IPS-15b (cell line): ENCODE results near the gene PARD3.

ENCODE experiments used
- H3K27me3 ChIP-seq: one replicate; pipeline ENCODE4 v1.6.1; 2013; ENCODE audit warnings: low read length; ENCODE audit not compliant: control insufficient read depth, insufficient read depth
- H3K36me3 ChIP-seq: one replicate; pipeline ENCODE4 v1.6.1; 2013; ENCODE audit warnings: low read length; ENCODE audit not compliant: control insufficient read depth, insufficient read depth
- H3K4me1 ChIP-seq: one replicate; pipeline ENCODE4 v1.6.1; 2013; ENCODE audit warnings: mild to moderate bottlenecking, low read length; ENCODE audit not compliant: control insufficient read depth, insufficient read depth
- H3K4me3 ChIP-seq: one replicate; pipeline ENCODE4 v1.5.1; 2013; ENCODE audit warnings: low read depth, low read length
- H3K9ac ChIP-seq: one replicate; pipeline ENCODE4 v1.6.1; 2013; ENCODE audit warnings: low read depth, mild to moderate bottlenecking, low read length
- H3K9me3 ChIP-seq: one replicate; pipeline ENCODE4 v1.6.1; 2013; ENCODE audit warnings: mild to moderate bottlenecking, low read length; ENCODE audit not compliant: control insufficient read depth, insufficient read depth

The PARD3 gene

GRCh38 chr10:34184397-34184796, 630.7 kb downstream of the PARD3 start:
- Histone ChIP-seq H3K4me3 (no peak overlapping the region), H3K9ac (no peak overlapping the region), H3K36me3 (no peaks in the 10 kb centered on the region), H3K9me3 (no peaks in the 10 kb centered on the region), H3K4me1 (peaks cover 52% of the 10 kb centered on the region), H3K27me3 (no peaks in the 10 kb centered on the region)

DNA sequence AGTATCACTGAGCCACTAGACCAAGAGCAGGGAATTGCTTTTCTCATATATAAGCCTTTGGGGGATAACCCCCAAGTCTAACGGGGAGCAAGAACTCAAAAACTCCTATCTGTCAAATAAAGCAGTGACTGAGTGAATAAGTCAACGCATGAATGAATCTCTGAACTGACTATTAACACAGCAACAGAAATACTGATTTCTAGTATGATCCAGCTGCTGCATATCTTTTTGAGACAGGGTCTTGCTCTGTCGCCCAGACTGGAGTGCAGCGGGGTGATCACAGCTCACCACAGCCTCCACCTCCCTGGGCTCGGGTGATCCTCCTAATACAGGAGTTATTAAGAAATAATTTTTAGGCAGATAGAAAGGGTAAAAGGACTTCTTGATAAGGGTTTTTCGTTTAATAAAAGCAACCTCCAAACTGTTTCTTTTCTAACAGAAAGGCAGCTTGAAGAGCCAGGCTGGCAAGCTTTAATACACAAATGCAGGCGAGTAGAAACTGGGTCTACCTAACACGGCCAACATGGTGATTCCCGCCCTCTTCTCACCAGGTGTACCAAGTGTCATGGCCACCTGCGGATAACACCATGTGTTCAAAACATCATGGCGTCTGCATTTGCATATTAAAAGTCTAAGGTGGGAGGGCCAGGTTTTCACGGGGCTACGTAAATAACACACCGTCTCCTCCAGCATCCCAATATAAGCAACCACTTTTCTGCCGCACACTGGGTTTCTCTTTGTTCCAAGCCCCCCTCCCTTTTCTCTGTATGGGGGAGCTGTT, 631.9 kb downstream of the PARD3 start:
- H3K9ac ChIP-seq: no peak overlapping the region
- peak overlapping the region; percentile 10 for H3K4me3 ChIP-seq
- no peaks in the 10 kb centered on the region for H3K27me3 ChIP-seq
- H3K4me1 ChIP-seq: peaks cover 63% of the 10 kb centered on the region
- no peaks in the 10 kb centered on the region for H3K9me3 ChIP-seq
- H3K36me3 ChIP-seq: no peaks in the 10 kb centered on the region

DNA sequence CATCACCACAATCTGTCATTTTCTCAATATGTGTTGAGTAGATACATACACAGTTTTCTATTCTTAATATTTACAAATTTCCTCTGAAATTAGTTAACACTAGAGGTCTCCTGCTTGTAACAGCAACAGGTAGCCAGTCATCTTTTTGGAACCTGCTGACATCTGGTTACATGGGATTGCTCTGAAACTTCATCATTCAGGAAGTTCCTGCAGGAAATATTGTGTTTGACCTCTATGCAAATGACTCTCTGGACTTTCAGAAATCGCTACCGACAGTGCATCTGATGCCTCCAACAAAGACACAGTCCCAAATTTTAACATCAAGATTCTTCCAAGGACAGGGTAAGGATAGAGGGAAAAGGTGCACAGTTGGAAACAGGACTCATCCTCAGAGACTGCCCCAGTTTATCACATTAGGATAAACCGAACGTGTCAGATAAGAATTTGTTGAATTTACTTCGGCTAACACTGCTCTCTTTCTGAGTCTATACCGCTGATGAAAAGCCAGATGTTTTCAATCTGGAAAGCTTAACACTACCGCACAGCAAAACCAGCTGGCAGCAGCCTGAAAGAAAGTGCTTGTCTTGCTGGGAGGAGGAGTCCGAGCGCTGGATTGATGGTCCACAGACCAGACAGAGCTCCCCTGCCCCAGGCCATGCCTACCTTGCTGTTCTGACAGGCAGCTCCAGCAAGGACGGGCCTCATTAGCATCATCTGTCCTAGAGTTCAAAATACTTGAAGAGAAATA, 633.4 kb downstream of the PARD3 start:
- Histone ChIP-seq H3K9ac (no peak overlapping the region), H3K4me3 (no peak overlapping the region), H3K27me3 (no peaks in the 10 kb centered on the region), H3K9me3 (no peaks in the 10 kb centered on the region), H3K36me3 (no peaks in the 10 kb centered on the region), H3K4me1 (peaks cover 71% of the 10 kb centered on the region)

DNA sequence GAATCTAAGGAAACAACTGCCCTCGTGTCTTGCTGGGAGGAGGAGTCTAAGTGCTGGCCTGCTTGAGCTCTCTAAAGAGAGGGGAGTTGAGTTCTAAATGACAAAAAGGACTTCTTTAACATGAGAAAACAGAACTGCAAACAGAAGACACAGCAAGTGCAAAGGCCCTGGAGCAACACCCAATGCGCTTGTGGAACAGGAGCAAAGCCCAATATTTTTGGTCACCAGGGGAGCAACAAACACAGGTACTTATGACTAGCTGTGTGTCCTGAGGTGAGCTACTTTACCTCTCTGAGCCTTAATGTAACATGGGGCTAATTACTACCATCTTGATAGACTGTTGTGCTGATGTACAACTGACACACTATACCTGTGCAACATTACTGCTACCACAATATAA, 634.3 kb downstream of the PARD3 start:
- no peak overlapping the region for H3K9ac ChIP-seq

DNA sequence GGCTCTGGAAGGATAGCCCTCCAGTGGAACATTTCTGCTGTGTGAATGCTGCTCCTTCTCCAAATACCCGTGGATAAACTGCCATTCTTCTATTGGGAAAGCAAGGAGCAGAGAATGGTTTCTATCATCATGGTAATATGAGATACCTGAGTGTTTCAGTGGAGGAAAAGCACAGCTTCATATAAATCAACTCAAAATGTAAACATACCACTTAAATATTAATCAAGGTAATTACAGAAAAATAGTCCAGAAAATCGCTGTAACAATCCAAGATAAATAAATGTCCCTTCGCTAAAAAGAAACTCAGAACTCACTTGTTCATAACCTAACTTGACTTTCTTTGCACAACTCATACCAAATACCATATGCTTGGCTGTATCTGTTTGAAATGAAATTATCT, 635.8 kb downstream of the PARD3 start:
- peaks cover 60% of the 10 kb centered on the region for H3K4me1 ChIP-seq
- no peaks in the 10 kb centered on the region for H3K27me3 ChIP-seq
- H3K9me3 ChIP-seq: no peaks in the 10 kb centered on the region
- no peak overlapping the region for H3K9ac ChIP-seq
- no peaks in the 10 kb centered on the region for H3K36me3 ChIP-seq
- no peak overlapping the region for H3K4me3 ChIP-seq

More for the DNA sequence above, 634.3 kb downstream of the PARD3 start:
- no peaks in the 10 kb centered on the region for H3K9me3 ChIP-seq
- H3K36me3 ChIP-seq: no peaks in the 10 kb centered on the region
- peaks cover 70% of the 10 kb centered on the region for H3K4me1 ChIP-seq
- no peaks in the 10 kb centered on the region for H3K27me3 ChIP-seq
- no peak overlapping the region for H3K4me3 ChIP-seq

DNA sequence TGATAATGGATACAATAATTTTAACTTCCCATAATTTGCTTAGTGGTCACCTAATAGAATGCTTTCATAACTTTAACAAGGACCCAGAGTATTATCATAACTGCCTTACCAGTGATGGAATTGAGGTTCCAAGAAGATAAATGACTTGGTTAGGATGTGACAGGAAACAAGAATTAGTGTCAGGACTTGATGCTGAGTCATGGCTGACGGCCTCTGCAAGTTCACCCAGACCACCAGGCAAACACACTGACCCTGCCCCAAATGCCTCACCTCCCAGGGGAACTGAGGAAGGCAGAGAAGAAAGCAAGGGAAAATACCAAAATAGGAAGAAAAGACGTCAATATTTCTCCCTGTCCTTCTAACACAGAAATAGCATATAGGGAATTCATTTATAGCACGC, 636.3 kb downstream of the PARD3 start:
- Histone ChIP-seq H3K9me3 (no peaks in the 10 kb centered on the region), H3K4me1 (peaks cover 56% of the 10 kb centered on the region), H3K36me3 (no peaks in the 10 kb centered on the region), H3K9ac (no peak overlapping the region), H3K27me3 (no peaks in the 10 kb centered on the region), H3K4me3 (no peak overlapping the region)

GRCh38 chr10:34178196-34178595, 636.9 kb downstream of the PARD3 start:
- H3K9ac ChIP-seq: no peak overlapping the region
- no peak overlapping the region for H3K4me3 ChIP-seq
- no peaks in the 10 kb centered on the region for H3K27me3 ChIP-seq
- H3K9me3 ChIP-seq: no peaks in the 10 kb centered on the region
- H3K4me1 ChIP-seq: peaks cover 51% of the 10 kb centered on the region
- no peaks in the 10 kb centered on the region for H3K36me3 ChIP-seq

DNA sequence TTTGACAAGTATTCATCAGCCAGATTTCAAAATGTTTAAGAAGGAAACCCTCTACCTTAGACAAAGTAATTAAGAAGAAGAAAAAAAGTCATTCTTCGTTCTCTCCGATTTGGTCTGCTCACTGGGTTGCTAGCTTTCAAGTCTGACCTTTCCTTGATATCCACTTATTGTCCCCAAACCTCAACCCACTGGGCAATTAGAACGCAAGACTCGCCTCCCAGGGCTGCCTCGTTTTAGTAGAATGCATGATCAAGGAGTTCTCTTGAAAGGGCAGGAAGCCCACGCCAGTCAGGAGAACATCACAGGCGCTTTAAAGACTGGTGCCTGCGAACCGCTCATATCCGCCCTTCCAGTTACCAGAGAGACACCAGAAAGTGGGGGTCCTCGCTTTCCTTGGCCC, 637.7 kb downstream of the PARD3 start:
- Histone ChIP-seq H3K9ac (no peak overlapping the region), H3K27me3 (no peaks in the 10 kb centered on the region), H3K36me3 (no peaks in the 10 kb centered on the region), H3K9me3 (no peaks in the 10 kb centered on the region), H3K4me1 (peaks cover 50% of the 10 kb centered on the region), H3K4me3 (no peak overlapping the region)

- H3K4me3 ChIP-seq: no peak overlapping the region
- H3K4me1 ChIP-seq: peaks cover 41% of the 10 kb centered on the region
- no peak overlapping the region for H3K9ac ChIP-seq
- no peaks in the 10 kb centered on the region for H3K27me3 ChIP-seq
- no peaks in the 10 kb centered on the region for H3K9me3 ChIP-seq
- H3K36me3 ChIP-seq: no peaks in the 10 kb centered on the region
Observed at GRCh38 chr10:34176351-34176750, 638.7 kb downstream of the PARD3 start.

DNA sequence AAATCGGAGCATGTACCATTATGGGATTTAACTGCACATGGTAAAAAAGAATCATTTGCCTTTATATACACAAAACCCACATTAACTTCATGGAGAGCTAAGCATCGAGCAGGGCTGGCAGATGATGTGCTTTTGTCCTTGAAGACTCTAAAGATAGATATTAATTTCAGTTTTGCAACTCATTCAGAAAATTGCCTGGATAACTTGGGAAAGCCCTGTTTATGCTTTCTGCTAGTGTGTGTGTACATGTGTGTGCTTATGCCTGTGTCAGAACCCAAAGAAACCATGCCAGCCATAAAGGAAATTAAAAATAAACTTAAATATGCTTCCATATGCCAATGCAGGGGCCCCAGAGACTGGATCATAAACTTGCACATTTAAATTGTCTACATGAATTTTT, 640.0 kb downstream of the PARD3 start:
- H3K9ac ChIP-seq: no peak overlapping the region
- H3K27me3 ChIP-seq: no peaks in the 10 kb centered on the region
- H3K9me3 ChIP-seq: no peaks in the 10 kb centered on the region
- H3K4me3 ChIP-seq: no peak overlapping the region
- peaks cover 37% of the 10 kb centered on the region for H3K4me1 ChIP-seq
- H3K36me3 ChIP-seq: no peaks in the 10 kb centered on the region

- no peak overlapping the region for H3K9ac ChIP-seq
- H3K4me3 ChIP-seq: no peak overlapping the region
- H3K4me1 ChIP-seq: peaks cover 22% of the 10 kb centered on the region
- H3K27me3 ChIP-seq: no peaks in the 10 kb centered on the region
- no peaks in the 10 kb centered on the region for H3K9me3 ChIP-seq
- H3K36me3 ChIP-seq: no peaks in the 10 kb centered on the region
Observed at GRCh38 chr10:34172936-34173533, 642.1 kb downstream of the PARD3 start.
